Transverse colon (tissue), 3 donors: ENCODE results near the gene NAP1L4.
A peak's percentile ranks its signal among the peaks of the same experiment; 100 is the strongest.

Source experiments
- CTCF ChIP-seq, 5 experiments: fragments of 200-600 bp in 3 of 5; fragments of 450-650 bp in 2 of 5; sonication (generic) in 3 of 5; IDR thresholded peaks; 1 replicate in 2 of 5; 2 replicates in 3 of 5; pipeline ENCODE4 v1.5.1; 2016 to 2017; ENCODE audit warnings: antibody characterized with exemption in 5 of 5, inconsistent platforms in 3 of 5, mild to moderate bottlenecking in 2 of 5, moderate library complexity in 1 of 5
- EP300 ChIP-seq: sonication (generic); formaldehyde crosslinking; IDR thresholded peaks from one replicate; pipeline ENCODE4 v1.6.1; 2017; ENCODE audit warnings: antibody characterized with exemption, low read depth
- POLR2A ChIP-seq: fragments of 450-650 bp; IDR thresholded peaks from one replicate; pipeline ENCODE4 v1.6.1; 2016; ENCODE audit warnings: antibody characterized with exemption, mild to moderate bottlenecking, moderate library complexity

- TF ChIP-seq CTCF (IDR thresholded peaks at IDR 0.05) (peak; percentile 17 to 44 (median 34)), POLR2A (no peak), EP300 (no peak)
Observed at GRCh38 chr11:2975594-2975993, 16.5 kb downstream of the NAP1L4 start.
